OCI-LY1 (cell line): ENCODE data around the gene XRCC1.

ENCODE experiments used
- H2AFZ ChIP-seq: fragments of 200-600 bp; sonication (generic), shearing (Covaris generic); 2 replicates; pipeline ENCODE4 v1.6.0; 2014; ENCODE audit warnings: antibody characterized with exemption, mild to moderate bottlenecking, low read length
- H3F3A ChIP-seq: fragments of 200-600 bp; sonication (generic), shearing (Covaris generic); 2 replicates; pipeline ENCODE4 v1.6.0; 2014; ENCODE audit warnings: mild to moderate bottlenecking, antibody characterized with exemption, low read length, moderate library complexity; ENCODE audit not compliant: insufficient read depth
- H3K27ac ChIP-seq: fragments of 200-600 bp; sonication (generic); 2 replicates; pipeline ENCODE4 v1.5.1; 2014; ENCODE audit warnings: low read length, mixed run types, mild to moderate bottlenecking, low read depth; ENCODE audit not compliant: poor library complexity, severe bottlenecking
- H3K27me3 ChIP-seq: fragments of 200-600 bp; sonication (generic); 2 replicates; pipeline ENCODE4 v1.6.0; 2014; ENCODE audit warnings: antibody characterized with exemption, mild to moderate bottlenecking, low read length, moderate library complexity; ENCODE audit not compliant: insufficient read depth
- H3K36me3 ChIP-seq: fragments of 200-600 bp; sonication (generic); 2 replicates; pipeline ENCODE4 v1.6.1; 2014; ENCODE audit warnings: mild to moderate bottlenecking, antibody characterized with exemption, low read length, moderate library complexity, mixed read lengths; ENCODE audit not compliant: insufficient read depth
- H3K4me1 ChIP-seq: fragments of 200-600 bp; sonication (generic); 2 replicates; pipeline ENCODE4 v1.5.1; 2014; ENCODE audit warnings: mild to moderate bottlenecking, low read length, moderate library complexity; ENCODE audit not compliant: insufficient read depth, severe bottlenecking
- H3K4me2 ChIP-seq: fragments of 200-600 bp; sonication (generic), shearing (Covaris generic); 2 replicates; pipeline ENCODE4 v1.6.1; 2014; ENCODE audit warnings: low read length
- H3K4me3 ChIP-seq: fragments of 200-600 bp; sonication (generic); 2 replicates; pipeline ENCODE4 v1.5.1; 2014; ENCODE audit warnings: low read length, low read depth, mild to moderate bottlenecking, mixed read lengths; ENCODE audit not compliant: poor library complexity, severe bottlenecking
- H3K79me2 ChIP-seq: fragments of 200-600 bp; shearing (Covaris generic); 2 replicates; pipeline ENCODE4 v1.6.1; 2016; ENCODE audit warnings: mixed run types, low read length, mixed read lengths; ENCODE audit not compliant: insufficient read depth
- H3K9ac ChIP-seq: fragments of 200-600 bp; sonication (generic), shearing (Covaris generic); 2 replicates; pipeline ENCODE4 v1.6.1; 2014; ENCODE audit warnings: mild to moderate bottlenecking, low read length, mixed read lengths
- H3K9me2 ChIP-seq: fragments of 200-600 bp; sonication (generic), shearing (Covaris generic); 2 replicates; pipeline ENCODE4 v1.6.1; 2014; ENCODE audit warnings: low read depth, mild to moderate bottlenecking, low read length, mixed read lengths
- H3K9me3 ChIP-seq: fragments of 200-600 bp; shearing (Covaris generic); 2 replicates; pipeline ENCODE4 v1.6.1; 2014; ENCODE audit warnings: low read length, mixed read lengths
- H4K20me1 ChIP-seq: fragments of 200-600 bp; sonication (generic), shearing (Covaris generic); 2 replicates; pipeline ENCODE4 v1.6.0; 2016; ENCODE audit warnings: mild to moderate bottlenecking, low read length; ENCODE audit not compliant: insufficient read depth
- CTCF ChIP-seq: fragments of 200-600 bp; sonication (generic), shearing (Covaris generic); IDR thresholded peaks from 2 replicates; pipeline ENCODE4 v1.5.1; 2017; ENCODE audit warnings: mild to moderate bottlenecking, antibody characterized with exemption, low read length, moderate library complexity, mixed read lengths
- EZH2 ChIP-seq: fragments of 200-600 bp; sonication (generic), shearing (Covaris generic); IDR thresholded peaks from 2 replicates; pipeline ENCODE4 v1.8.0; 2017; ENCODE audit warnings: borderline replicate concordance, mixed run types, mild to moderate bottlenecking, antibody characterized with exemption, low read length, moderate library complexity, mixed read lengths

The XRCC1 gene

GRCh38 chr19:43545981-43546380 is 29.3 kb downstream of the XRCC1 start:
- no peaks in the 10 kb centered on the region for H4K20me1 ChIP-seq
- H3F3A ChIP-seq: no peaks in the 10 kb centered on the region
- no peaks in the 10 kb centered on the region for H3K9me3 ChIP-seq
- H3K27ac ChIP-seq: no peak overlapping the region
- no peaks in the 10 kb centered on the region for H3K79me2 ChIP-seq
- H3K9me2 ChIP-seq: no peaks in the 10 kb centered on the region
- no peaks in the 10 kb centered on the region for H3K4me1 ChIP-seq
- H3K9ac ChIP-seq: no peak overlapping the region
- TF ChIP-seq EZH2: no peak
- TF ChIP-seq CTCF: no peak
- peaks cover 40% of the 10 kb centered on the region for H3K36me3 ChIP-seq
- H3K4me3 ChIP-seq: no peak overlapping the region
- no peak overlapping the region for H3K4me2 ChIP-seq
- no peak overlapping the region for H2AFZ ChIP-seq
- no peaks in the 10 kb centered on the region for H3K27me3 ChIP-seq

GRCh38 chr19:43545276-43545675 is 30.1 kb downstream of the XRCC1 start:
- Histone ChIP-seq H3K9me2 (no peaks in the 10 kb centered on the region), H3K4me2 (no peak overlapping the region), H3K9ac (no peak overlapping the region), H3K9me3 (no peaks in the 10 kb centered on the region), H3K27ac (no peak overlapping the region), H3K4me1 (no peaks in the 10 kb centered on the region), H3K79me2 (no peaks in the 10 kb centered on the region), H4K20me1 (no peaks in the 10 kb centered on the region), H3F3A (no peaks in the 10 kb centered on the region), H2AFZ (no peak overlapping the region), H3K36me3 (peaks cover 40% of the 10 kb centered on the region), H3K4me3 (no peak overlapping the region), H3K27me3 (no peaks in the 10 kb centered on the region)
- TF ChIP-seq EZH2 (no peak), CTCF (no peak)

GRCh38 chr19:43544077-43544476 is 31.2 kb downstream of the XRCC1 start:
- Histone ChIP-seq H3K36me3 (peaks cover 46% of the 10 kb centered on the region), H3F3A (no peaks in the 10 kb centered on the region), H3K27me3 (no peaks in the 10 kb centered on the region), H3K9me3 (no peaks in the 10 kb centered on the region), H3K9me2 (no peaks in the 10 kb centered on the region), H4K20me1 (no peaks in the 10 kb centered on the region), H3K4me1 (no peaks in the 10 kb centered on the region), H2AFZ (no peak overlapping the region), H3K27ac (no peak overlapping the region), H3K9ac (no peak overlapping the region), H3K79me2 (no peaks in the 10 kb centered on the region), H3K4me3 (no peak overlapping the region), H3K4me2 (no peak overlapping the region)
- TF ChIP-seq CTCF (no peak), EZH2 (no peak)
